COLO829 (cell line): ENCODE results near the gene DCDC2C.

Experiments used
- DNase-seq: peaks from one replicate; pipeline ENCODE4 v3.0.0; 2012; ENCODE audit warnings: low spot score

The DCDC2C gene

GRCh38 chr2:3838348-3838747 lies 135.0 kb downstream of the DCDC2C start:
- DNase-seq, result no peak

GRCh38 chr2:3839476-3839875 lies 136.1 kb downstream of the DCDC2C start:
- DNase-seq, result no peak

- no peak for DNase-seq
These were observed 137.3 kb downstream of the DCDC2C start for GRCh38 chr2:3840611-3841155.

GRCh38 chr2:3847397-3848052 lies 144.2 kb downstream of the DCDC2C start:
- DNase-seq, result no peak

GRCh38 chr2:3848776-3849175 lies 145.4 kb downstream of the DCDC2C start:
- no peak for DNase-seq

GRCh38 chr2:3849213-3849612 lies 145.8 kb downstream of the DCDC2C start:
- DNase-seq, result no peak

- DNase-seq, result no peak
These were observed 154.2 kb downstream of the DCDC2C start for GRCh38 chr2:3857576-3857975.

GRCh38 chr2:3864943-3865865 lies 161.8 kb downstream of the DCDC2C start:
- DNase-seq, result no peak

- no peak for DNase-seq
These were observed 164.1 kb downstream of the DCDC2C start for GRCh38 chr2:3867469-3867868.

GRCh38 chr2:3868012-3868805 lies 164.8 kb downstream of the DCDC2C start:
- no peak for DNase-seq

- DNase-seq, result no peak
These were observed 166.8 kb downstream of the DCDC2C start for GRCh38 chr2:3870222-3870621.

GRCh38 chr2:3871002-3871401 lies 167.6 kb downstream of the DCDC2C start:
- no peak for DNase-seq

GRCh38 chr2:3872451-3872850 lies 169.1 kb downstream of the DCDC2C start:
- DNase-seq, result no peak

- DNase-seq, result no peak
These were observed 170.5 kb downstream of the DCDC2C start for GRCh38 chr2:3873899-3874298.

GRCh38 chr2:3876221-3876620 lies 172.8 kb downstream of the DCDC2C start:
- no peak for DNase-seq

GRCh38 chr2:3876685-3877084 lies 173.3 kb downstream of the DCDC2C start:
- DNase-seq, result no peak

GRCh38 chr2:3885629-3886628 lies 182.6 kb downstream of the DCDC2C start:
- no peak for DNase-seq

GRCh38 chr2:3895021-3895420 lies 191.6 kb downstream of the DCDC2C start:
- no peak for DNase-seq
